Measurements from ENCODE around the gene ATP6V0C. TPM values are rescaled to one million over a fixed set of nuclear protein-coding genes. Genes with fewer than 3 reads are reported as not detected.

The ATP6V0C gene
- total RNA-seq, 1 donor from 2014 or later, result 119 TPM

DNA sequence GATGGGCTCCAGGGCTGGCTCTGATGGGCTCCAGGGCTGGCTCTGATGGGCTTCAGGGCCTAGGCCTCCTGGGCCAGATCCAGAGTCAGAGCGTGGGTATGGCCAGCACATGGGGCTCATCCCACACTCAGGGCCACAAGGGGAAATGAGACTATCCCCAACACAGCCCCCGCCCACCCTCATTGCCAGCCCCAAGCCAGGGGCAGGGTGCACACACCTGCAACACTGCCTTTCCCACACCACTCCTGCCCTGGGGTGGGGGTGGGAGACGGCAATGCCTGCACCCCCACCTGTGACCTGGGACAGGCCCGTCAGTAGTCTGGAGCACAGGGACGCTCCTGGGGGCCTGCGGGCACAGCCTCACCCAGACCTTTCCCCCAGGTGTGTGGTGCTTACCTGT is 14.3 kb upstream of the ATP6V0C start:
- H3K27ac Mint-ChIP-seq, result no peak overlapping the region
- H3K9me3 Mint-ChIP-seq, result no peaks in the 10 kb centered on the region
- H3K4me1 Mint-ChIP-seq (ENCODE audit: low read depth), result no peaks in the 10 kb centered on the region
- H3K4me3 Mint-ChIP-seq (ENCODE audit: low read depth), result no peak overlapping the region
- H3K36me3 Mint-ChIP-seq (ENCODE audit: low read depth), result peaks cover 3% of the 10 kb centered on the region
- no peak for DNase-seq (ENCODE audit: low spot score)
- no peaks in the 10 kb centered on the region for H3K27me3 Mint-ChIP-seq (ENCODE audit: low read depth)
- intact Hi-C loops (cut with micrococcal nuclease), result no loop called here

DNA sequence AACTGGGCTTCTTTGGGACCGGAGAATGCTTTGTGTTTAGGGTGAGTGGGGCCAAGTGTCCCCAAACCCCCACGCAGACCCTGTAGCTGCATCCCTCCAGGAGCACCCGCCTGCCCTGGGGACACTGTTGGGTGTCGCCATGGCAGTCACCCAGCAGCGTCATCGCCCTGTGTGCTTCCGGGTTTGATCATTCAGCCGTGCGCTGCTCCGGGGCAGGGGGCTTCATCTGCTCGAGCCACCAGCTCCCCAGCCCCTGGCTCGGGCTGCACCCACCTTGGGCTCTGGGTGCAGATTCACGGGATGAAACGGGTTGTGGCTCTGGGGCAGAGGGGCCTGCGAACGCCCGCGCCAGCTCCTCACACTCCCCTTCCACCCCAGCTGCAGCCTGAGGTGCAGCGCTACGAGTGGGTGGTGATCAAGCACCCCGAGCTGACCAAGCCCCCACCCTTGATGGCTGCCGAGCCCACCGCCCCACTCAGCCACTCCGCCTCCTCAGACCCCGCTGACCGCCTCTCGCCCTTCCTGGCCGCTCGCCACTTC is 13.8 kb upstream of the ATP6V0C start:
- H3K27me3 Mint-ChIP-seq (ENCODE audit: low read depth), result no peaks in the 10 kb centered on the region
- H3K4me3 Mint-ChIP-seq (ENCODE audit: low read depth), result no peak overlapping the region
- DNase-seq (ENCODE audit: low spot score), result no peak
- intact Hi-C loops (cut with micrococcal nuclease), result no loop called here
- peaks cover 3% of the 10 kb centered on the region for H3K36me3 Mint-ChIP-seq (ENCODE audit: low read depth)
- no peaks in the 10 kb centered on the region for H3K9me3 Mint-ChIP-seq
- H3K27ac Mint-ChIP-seq, result no peak overlapping the region
- no peaks in the 10 kb centered on the region for H3K4me1 Mint-ChIP-seq (ENCODE audit: low read depth)

DNA sequence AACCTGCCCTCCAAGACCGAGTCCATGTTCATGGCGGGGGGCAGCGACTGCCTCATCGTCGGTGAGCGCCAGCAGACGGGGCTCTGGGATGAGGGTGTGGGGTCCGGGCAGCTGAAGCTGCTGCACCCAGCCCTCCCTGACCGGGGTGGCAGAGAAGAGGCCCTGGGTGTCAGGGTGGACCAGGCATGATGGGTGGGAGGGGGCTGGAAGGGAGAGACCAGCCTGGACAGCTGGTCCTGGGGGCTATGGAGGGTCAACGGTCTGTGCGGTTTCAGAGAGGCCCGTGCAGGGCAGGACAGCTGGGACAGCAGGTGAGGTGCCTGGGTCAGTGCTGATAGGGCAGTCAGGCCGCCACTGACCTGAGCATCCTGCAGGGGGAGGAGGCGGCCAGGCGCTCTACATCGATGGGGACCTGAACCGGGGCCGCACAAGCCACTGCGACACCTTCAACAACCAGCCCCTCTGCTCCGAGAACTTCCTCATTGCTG is 13.3 kb upstream of the ATP6V0C start:
- no peak overlapping the region for H3K27ac Mint-ChIP-seq
- H3K9me3 Mint-ChIP-seq, result no peaks in the 10 kb centered on the region
- no peaks in the 10 kb centered on the region for H3K27me3 Mint-ChIP-seq (ENCODE audit: low read depth)
- DNase-seq (ENCODE audit: low spot score), result no peak
- peaks cover 3% of the 10 kb centered on the region for H3K36me3 Mint-ChIP-seq (ENCODE audit: low read depth)
- intact Hi-C loops (cut with micrococcal nuclease), result no loop called here
- no peak overlapping the region for H3K4me3 Mint-ChIP-seq (ENCODE audit: low read depth)
- no peaks in the 10 kb centered on the region for H3K4me1 Mint-ChIP-seq (ENCODE audit: low read depth)

DNA sequence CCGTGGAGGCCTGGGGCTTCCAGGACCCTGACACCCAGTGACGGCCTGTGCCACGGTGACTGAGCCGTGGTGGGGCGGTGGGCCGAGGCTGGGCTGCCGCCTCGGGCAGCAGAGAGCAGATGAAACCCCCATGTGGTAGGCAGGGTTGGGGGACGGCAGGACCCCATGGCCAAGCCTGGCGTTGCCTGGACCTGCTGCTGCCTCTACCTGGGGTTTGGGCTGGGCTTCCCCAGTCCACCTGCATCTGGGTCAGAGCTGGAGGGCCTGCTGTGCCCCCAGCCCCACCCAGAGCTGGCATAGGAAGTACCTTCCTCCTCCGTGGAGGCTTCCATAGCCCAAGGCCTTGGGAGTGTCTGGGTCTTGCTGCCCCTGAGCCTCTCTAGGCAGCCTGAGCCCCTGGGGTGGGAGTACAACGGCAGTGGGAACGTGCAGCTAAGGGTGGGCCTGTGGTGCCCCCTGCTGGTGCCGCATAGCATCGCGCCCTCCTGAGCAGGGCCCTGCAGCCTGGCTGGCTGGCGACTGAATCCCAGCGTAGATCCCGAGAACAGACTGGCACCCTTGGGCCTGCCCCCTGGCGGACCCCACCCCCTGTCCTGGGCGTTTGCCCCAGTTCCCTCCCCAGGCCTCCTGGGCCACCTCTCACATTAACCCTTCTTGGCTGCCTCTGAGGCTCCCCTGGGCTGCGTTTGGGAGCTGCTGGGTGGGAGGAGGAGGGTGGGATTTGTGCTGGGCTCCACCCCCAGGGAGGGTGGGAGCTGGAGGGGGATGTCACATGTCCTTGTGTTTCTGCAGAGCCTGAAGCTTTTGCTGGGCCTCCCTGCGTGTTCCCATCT is 12.6 kb upstream of the ATP6V0C start:
- H3K4me3 Mint-ChIP-seq (ENCODE audit: low read depth), result no peak overlapping the region
- H3K36me3 Mint-ChIP-seq (ENCODE audit: low read depth), result peaks cover 3% of the 10 kb centered on the region
- no peaks in the 10 kb centered on the region for H3K9me3 Mint-ChIP-seq
- DNase-seq (ENCODE audit: low spot score), result peak; percentile 69
- H3K4me1 Mint-ChIP-seq (ENCODE audit: low read depth), result no peaks in the 10 kb centered on the region
- intact Hi-C loops (cut with micrococcal nuclease), result no loop called here
- H3K27me3 Mint-ChIP-seq (ENCODE audit: low read depth), result no peaks in the 10 kb centered on the region
- H3K27ac Mint-ChIP-seq, result no peak overlapping the region

DNA sequence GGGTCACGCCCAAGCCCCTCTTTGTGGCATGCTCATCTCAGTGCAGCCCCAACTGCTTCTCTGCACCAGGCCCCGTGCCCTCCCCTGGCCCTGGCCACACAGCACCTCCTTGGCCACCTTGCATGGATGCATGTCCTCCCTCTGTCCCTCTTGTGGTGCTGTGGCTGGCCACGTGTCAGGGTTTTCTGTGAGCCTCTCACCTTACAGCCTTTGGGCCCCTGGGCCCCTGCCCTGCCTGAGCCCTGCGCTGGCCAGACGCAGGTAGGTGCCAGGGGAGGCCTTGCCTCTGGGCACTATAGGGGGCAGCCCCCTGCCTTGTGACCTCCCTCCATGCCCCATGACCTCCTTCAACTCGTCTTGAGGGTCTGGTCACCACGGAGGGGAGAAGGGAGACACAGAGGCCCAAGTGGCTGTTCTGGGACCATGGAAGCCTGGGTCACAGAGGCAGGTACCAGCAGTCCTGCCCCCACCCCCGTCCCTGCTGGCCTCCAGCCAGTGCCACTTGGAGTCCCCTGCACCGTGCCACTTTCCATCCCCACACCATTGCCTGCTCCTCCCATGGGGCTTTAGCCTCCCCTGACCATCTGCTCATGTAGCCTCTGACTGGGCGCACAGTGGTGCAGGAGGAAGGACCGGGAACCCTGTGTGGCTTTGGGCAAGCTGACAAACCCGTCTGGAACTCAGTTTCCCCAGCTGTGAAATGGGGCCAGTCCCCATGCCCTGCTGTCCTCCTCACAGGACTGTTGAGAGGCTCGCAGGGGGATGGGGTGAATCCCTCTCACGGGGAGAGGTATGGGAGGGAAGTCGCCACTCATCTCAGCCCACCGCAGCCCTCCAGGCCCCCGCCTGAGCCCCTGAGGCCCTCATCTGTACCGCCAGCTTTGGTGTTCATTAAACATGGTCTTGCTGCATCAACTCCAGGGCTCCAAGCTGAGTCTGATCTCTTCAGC is 11.5 kb upstream of the ATP6V0C start:
- Mint-ChIP-seq H3K4me1 (ENCODE audit: low read depth) (no peaks in the 10 kb centered on the region), H3K27me3 (ENCODE audit: low read depth) (no peaks in the 10 kb centered on the region), H3K4me3 (ENCODE audit: low read depth) (no peak overlapping the region), H3K36me3 (ENCODE audit: low read depth) (peaks cover 3% of the 10 kb centered on the region), H3K9me3 (no peaks in the 10 kb centered on the region), H3K27ac (no peak overlapping the region)
- no peak for DNase-seq (ENCODE audit: low spot score)
- intact Hi-C loops (cut with micrococcal nuclease), result no loop called here

DNA sequence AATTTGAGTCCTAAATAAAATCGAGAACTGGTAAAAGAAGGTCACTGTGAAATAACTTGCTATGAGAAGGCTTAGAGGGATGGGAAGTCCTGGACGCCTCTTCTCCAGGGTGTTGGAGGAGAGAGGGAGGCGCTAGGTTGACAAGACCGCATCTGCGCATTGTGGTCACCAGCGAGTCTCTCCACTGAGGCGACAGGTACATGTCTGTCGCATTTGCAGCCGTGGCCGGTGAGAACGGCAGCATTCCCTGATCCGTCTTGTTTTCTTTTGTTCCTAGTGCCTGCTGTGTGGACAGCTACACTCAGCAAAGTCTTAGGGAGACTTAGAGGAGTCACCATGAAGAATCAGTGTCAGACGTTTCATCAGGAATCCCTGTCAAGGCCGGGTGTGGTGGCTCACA is 8.1 kb upstream of the ATP6V0C start:
- H3K27ac Mint-ChIP-seq, result no peak overlapping the region
- no peaks in the 10 kb centered on the region for H3K27me3 Mint-ChIP-seq (ENCODE audit: low read depth)
- H3K4me1 Mint-ChIP-seq (ENCODE audit: low read depth), result no peaks in the 10 kb centered on the region
- intact Hi-C loops (cut with micrococcal nuclease), result no loop called here
- DNase-seq (ENCODE audit: low spot score), result no peak
- H3K4me3 Mint-ChIP-seq (ENCODE audit: low read depth), result no peak overlapping the region
- no peaks in the 10 kb centered on the region for H3K36me3 Mint-ChIP-seq (ENCODE audit: low read depth)
- no peaks in the 10 kb centered on the region for H3K9me3 Mint-ChIP-seq

DNA sequence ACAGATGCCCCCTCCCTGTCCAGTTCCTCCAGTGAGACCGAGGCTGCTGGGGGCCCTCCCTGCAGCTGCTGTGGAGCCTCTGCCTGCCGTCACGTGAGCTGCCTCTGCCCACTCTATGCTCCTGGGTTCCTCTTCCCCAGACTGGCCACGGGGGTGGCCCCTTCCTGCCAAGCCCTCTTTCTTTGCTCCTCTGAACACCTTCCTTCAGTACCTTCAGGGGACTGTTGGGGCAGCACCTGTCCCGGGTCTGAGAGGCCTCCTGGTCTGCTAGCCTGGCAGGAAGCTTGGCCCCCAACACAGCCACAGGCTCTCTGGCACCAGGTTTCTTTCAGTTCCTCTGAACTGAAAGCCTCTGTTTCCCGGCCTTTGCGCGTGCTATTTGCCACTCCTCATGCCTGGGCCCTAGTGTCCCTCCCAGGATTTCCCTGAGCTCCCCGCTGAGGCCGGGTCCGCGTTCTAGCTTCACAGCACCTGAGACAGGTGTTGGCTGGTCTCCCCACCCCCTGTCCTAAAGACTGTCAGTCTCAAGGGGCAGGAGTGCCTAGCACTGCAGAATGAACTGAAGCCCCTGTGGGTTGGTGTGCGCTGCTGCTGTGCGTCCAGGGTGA is 6.6 kb upstream of the ATP6V0C start:
- intact Hi-C loops (cut with micrococcal nuclease), result no loop called here
- H3K4me3 Mint-ChIP-seq (ENCODE audit: low read depth), result no peak overlapping the region
- no peak for DNase-seq (ENCODE audit: low spot score)
- no peaks in the 10 kb centered on the region for H3K4me1 Mint-ChIP-seq (ENCODE audit: low read depth)
- H3K27ac Mint-ChIP-seq, result no peak overlapping the region
- no peaks in the 10 kb centered on the region for H3K36me3 Mint-ChIP-seq (ENCODE audit: low read depth)
- H3K9me3 Mint-ChIP-seq, result no peaks in the 10 kb centered on the region
- H3K27me3 Mint-ChIP-seq (ENCODE audit: low read depth), result no peaks in the 10 kb centered on the region

DNA sequence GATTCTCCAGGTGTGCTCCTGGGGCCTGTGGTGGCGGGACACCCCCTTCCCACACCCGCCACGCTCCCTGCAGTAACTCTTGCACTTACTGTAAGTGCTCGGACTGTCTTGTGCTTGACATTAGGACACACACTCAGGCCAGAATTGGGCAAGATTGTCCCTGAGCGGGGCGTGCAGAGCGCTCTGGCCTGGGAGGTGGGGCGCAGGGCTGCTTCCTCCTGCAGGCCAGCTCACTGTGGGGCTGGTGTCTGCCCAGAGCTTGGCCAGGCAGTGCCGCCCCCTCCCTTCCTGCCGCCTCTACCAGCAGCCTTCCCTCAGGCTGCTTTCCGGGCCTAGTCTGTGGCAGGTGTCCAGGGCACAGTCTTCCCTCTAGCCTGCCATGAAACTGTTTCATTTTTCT is 6.1 kb upstream of the ATP6V0C start:
- Mint-ChIP-seq H3K4me1 (ENCODE audit: low read depth) (peaks cover under 1% of the 10 kb centered on the region), H3K27ac (no peak overlapping the region), H3K9me3 (no peaks in the 10 kb centered on the region), H3K36me3 (ENCODE audit: low read depth) (no peaks in the 10 kb centered on the region), H3K27me3 (ENCODE audit: low read depth) (no peaks in the 10 kb centered on the region), H3K4me3 (ENCODE audit: low read depth) (no peak overlapping the region)
- no peak for DNase-seq (ENCODE audit: low spot score)
- intact Hi-C loops (cut with micrococcal nuclease), result no loop called here

DNA sequence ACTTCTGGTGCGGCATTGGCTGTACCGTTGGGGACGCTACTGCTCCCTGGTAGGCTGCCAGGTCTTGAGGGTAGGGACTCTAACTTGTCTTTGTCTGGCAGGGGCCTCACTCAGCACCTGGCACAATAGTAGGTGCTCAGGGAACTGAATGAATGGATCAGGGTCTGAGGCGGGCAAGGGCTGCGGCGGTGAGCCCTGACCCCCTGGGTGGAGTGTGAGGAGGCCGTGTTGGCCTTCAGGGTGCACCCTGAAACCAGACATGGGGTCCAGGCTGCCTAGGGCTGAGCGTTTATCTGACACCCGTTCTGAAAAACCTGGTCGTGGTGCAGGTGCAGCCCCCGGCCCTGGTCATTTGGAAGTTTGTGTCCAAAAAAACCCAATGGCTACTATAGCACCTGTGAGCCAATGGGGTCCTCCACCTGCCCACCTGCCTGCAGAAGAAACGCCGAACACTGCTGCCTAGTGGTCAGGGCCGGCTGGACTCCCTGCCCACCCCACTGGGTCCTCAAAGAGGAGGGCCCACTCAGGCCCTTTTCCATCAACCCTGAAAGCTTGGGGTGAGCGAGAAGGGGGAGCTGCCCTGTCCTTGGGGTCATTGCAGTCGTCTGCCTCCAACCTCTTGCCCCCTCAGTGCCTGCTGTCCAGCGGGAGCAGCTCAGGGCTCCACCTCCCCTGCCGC is 4.9 kb upstream of the ATP6V0C start:
- H3K4me3 Mint-ChIP-seq (ENCODE audit: low read depth), result no peak overlapping the region
- H3K9me3 Mint-ChIP-seq, result no peaks in the 10 kb centered on the region
- H3K4me1 Mint-ChIP-seq (ENCODE audit: low read depth), result peaks cover 7% of the 10 kb centered on the region
- no peaks in the 10 kb centered on the region for H3K36me3 Mint-ChIP-seq (ENCODE audit: low read depth)
- no peaks in the 10 kb centered on the region for H3K27me3 Mint-ChIP-seq (ENCODE audit: low read depth)
- intact Hi-C loops (cut with micrococcal nuclease), result no loop called here
- no peak for DNase-seq (ENCODE audit: low spot score)
- no peak overlapping the region for H3K27ac Mint-ChIP-seq

DNA sequence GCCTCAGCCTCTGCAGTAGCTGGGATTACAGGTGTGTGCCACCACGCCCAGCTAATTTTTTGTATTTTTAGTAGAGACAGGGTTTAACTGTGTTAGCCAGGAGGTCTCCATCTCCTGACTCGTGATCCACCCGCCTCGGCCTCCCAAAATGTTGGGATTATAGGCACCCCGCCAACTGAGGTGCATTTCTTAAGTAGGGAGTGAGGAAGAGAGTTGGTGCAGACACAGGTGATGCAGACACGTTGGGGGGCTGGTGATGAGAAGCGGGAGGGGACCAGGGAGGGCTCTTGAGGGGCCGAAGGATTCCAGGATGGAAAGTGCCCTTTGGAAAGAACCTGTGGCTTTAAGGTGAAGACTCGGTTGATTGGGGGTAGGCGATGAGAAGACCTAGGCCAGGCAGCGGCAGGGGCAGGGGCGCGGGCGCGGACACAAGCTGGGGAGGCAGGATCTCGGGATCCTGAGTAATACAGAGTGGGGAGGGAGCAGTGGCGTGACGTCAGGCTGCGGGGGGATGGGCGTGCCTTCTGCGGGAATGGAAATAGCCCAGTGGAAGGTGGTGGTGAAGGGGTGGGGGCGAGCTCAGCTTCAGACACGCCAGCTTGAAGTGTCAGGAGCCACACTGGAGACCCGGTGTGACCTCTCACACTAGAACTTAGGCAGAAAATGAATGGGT is 2.5 kb upstream of the ATP6V0C start:
- no peak overlapping the region for H3K27ac Mint-ChIP-seq
- no peak for DNase-seq (ENCODE audit: low spot score)
- H3K9me3 Mint-ChIP-seq, result no peaks in the 10 kb centered on the region
- H3K36me3 Mint-ChIP-seq (ENCODE audit: low read depth), result peaks cover 5% of the 10 kb centered on the region
- H3K4me1 Mint-ChIP-seq (ENCODE audit: low read depth), result peaks cover 18% of the 10 kb centered on the region
- no peak overlapping the region for H3K4me3 Mint-ChIP-seq (ENCODE audit: low read depth)
- H3K27me3 Mint-ChIP-seq (ENCODE audit: low read depth), result no peaks in the 10 kb centered on the region
- intact Hi-C loops (cut with micrococcal nuclease), result loop anchor here (5.0 to 10.0 kb wide), 3 partner anchors 169 to 356 kb away; partner anchors contain the start of genes ABCA3, RNPS1 and TRAF7

DNA sequence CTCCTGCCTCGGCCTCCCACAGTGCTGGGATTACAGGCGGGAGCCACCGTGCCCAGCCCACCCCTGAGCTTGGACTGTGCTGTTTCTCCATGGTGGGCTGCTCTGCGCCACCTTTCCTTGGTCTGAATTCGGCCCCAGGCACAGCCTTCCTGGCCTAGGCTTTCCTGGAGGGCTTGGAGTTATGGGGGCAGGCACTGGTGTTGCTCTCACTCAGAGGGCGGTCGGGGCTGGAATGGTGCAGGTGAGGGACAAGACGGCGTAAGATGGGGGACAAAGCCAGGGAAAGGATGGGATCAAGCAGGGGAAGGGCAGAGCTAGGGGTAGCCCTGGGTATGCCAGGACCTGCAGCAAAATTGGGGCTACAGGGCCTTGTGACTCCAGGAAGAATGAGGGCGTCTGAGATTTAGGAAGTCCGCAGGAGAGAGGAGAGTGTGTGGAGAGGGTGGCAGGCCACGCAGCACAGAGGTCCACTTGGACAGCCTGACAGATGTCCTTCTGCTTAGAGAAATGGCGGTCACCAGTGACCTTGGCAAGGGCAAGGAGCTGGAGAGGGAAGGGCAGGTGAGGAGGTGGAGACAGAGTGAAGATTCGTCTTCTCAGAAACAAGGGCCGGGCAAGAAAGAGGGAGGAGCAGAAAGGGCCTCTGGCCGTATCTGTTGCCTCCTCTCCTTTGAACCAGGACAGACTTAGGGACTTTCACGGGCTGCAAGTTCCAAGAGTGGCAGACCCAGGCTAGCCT is 1.6 kb upstream of the ATP6V0C start:
- DNase-seq (ENCODE audit: low spot score), result no peak
- intact Hi-C loops (cut with micrococcal nuclease), result loop anchor here (2.0 to 10.0 kb wide), 6 partner anchors 21 to 357 kb away; partner anchors contain the start of genes ABCA3, CCNF, E4F1 and RNPS1
- H3K4me1 Mint-ChIP-seq (ENCODE audit: low read depth), result peaks cover 26% of the 10 kb centered on the region
- H3K9me3 Mint-ChIP-seq, result no peaks in the 10 kb centered on the region
- H3K27ac Mint-ChIP-seq, result peak overlapping the region; percentile 80
- H3K4me3 Mint-ChIP-seq (ENCODE audit: low read depth), result peak overlapping the region; percentile 74
- H3K36me3 Mint-ChIP-seq (ENCODE audit: low read depth), result peaks cover 13% of the 10 kb centered on the region
- H3K27me3 Mint-ChIP-seq (ENCODE audit: low read depth), result no peaks in the 10 kb centered on the region

Data from activated T-helper 2 cell treated with anti-CD3 and anti-CD28 coated beads, Interferon-gamma antibody, Interleukin-2, Interleukin-4, amounts not matched to agents 10 μg/mL and 5 μg/mL and 100 μg/mL, durations not matched to agents 14 hours and 24 hours and 36 hours (primary cell).